Measurements from ENCODE around the gene CST8.
"Not testable (repeated sequence)": the region's sequence is repeated elsewhere in the genome, so short reads cannot be mapped to it uniquely, and the experiment has no call there.

The CST8 gene

DNA sequence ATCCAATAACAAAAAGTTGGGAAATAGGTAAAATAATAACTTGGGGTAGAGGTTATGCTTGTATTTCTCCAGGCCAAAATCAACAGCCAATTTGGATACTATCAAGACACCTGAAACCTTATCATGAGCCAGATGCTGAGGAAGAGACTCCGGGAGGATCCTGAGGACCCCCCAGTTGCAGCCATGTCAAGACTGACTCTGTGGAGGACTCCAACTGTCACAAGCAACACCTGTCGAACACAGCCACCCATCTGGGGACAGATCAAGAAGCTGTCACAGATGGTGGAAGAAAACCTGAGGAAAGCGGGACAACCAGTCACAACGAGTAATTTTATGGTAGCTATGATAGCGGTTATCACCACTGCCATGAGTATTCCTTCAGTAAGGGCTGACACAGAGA is 18.6 kb upstream of the CST8 start:
- intact Hi-C loops (cut with DNase I); DNase-seq: not testable (repeated sequence)

DNA sequence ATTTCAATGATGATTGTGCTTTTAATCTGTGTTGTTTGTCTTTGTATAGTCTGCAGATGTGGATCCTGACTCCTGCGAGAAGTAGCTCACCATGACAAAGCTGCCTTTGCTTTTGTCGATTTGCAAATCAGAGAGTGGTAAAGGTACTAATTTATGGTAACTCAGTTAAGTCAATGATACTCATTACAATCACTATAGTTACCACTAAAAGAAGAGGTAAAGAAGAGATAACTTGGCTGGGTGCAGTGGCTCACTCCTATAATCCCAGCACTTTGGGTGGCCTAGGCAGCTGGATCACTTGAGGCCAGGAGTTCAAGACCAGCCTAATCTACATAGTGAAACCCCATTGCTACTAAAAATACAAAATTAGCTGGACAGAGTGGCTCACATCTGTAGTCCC is 17.6 kb upstream of the CST8 start:
- intact Hi-C loops (cut with DNase I); DNase-seq: not testable (repeated sequence)

DNA sequence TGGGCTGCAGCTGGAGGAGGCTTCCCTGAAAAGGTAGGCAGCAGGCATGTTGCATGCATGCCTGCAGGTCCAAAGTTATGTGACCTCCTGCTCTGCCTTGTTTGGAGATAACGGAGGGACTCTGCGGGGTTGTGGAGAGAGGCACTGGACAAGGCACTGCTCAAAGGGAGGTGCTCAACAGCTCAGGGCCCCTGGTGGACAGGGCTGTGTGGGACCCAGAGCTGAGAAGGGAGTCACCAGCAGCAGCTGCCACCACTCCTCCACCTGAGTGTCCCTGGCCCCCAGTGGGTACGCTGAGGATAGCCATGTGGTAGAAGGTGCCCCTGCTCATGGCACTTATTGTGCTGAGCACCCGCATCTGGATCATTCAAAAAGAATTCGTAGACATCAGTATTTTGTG is 15.5 kb upstream of the CST8 start:
- intact Hi-C loops (cut with DNase I) = no loop called here

DNA sequence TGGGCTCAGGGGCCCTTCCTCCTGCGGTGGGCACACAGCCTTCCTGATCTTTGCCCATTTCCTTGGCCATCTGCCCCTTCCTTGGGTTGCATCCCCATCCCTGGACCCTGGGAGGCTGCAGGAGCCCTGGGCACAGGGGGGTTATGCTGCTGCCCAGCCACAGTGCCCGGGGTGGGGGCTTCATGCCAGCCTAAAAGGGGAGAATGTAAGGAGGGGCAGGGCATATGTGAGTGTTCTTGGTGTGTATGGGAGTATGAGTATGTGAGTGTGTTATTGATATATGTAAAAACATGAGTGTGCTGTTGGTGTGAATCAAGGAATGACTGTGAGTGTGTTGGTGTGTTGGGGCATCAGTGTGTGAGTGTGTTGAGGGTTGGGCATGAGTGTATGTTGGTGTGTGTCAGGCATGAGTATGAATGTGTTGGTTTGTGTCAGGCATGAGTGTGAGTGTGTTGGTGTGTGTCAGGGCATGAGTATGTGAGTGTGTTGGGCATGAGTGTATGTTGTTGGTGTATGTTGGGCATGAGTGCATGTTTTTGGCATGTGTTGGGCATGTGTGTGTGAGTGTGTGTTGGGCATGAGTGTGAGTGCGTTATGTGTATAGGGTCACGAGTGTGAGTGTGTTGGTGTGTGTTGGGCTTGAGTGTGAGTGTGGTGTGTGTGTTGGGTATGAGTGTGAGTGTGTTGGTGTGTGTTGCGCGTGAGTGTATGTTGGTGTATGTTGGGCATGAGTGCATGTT is 14.7 kb upstream of the CST8 start:
- no peak for DNase-seq
- intact Hi-C loops (cut with DNase I) = no loop called here

More for the DNA sequence above, 15.5 kb upstream of the CST8 start:
- DNase-seq = no peak

DNA sequence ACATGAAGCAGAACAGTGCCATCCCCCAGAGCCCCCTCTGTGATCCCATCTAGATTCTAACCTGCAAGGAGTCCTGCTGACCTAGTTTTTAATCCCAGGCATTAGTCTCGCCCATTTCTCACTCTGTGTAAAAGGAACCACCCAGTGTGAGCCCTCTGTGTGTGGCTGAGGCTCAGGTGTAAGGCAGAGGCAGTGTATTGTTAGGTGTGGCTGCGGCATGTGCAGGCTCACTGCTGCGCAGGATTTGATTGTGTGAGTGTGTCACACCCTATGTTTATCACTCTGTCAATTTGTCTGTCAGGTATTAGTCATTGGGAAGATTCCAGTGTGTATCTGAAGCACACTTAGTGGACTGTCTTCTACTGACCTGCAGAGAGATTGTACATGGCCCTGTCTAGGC is 13.7 kb upstream of the CST8 start:
- no peak for DNase-seq
- intact Hi-C loops (cut with DNase I) = no loop called here

DNA sequence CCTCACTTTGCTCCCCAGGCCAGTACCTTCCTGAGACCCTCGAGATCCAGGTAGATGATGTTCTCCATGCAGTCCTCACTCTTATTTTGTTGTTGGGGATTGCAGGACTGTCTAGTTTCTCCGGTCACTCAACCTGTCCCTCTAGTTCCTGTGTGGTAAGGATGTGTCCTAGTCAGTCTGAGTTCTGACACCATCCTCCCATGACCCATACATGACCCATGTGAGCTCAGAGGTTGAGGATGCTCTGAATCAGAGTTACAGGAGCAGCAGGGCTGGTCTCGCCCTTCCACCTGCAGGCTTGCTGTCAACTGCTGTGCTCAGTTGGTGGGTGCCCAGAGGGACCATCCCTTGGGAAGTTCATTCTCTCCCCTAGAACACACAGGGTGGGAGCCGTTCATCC is 11.9 kb upstream of the CST8 start:
- no peak for DNase-seq
- intact Hi-C loops (cut with DNase I) = no loop called here

DNA sequence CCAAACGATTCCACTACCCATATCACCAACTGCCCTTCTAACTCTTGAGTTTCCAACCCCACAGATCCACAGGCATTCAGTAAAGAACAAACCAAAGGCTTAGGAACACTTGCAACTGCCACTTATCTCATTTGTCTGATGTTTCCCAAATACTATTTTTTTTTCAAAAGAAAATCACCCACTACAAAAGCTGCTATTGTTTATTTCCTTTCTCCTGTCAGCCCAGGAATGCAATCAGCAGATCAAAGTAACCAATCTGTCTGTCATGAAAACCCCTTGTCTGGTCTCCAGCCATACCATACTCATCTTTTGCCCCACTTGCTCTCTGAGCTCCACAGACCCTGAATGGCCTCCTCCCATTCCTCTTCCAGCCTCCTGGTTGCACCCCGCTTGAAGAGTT is 8.8 kb upstream of the CST8 start:
- intact Hi-C loops (cut with DNase I) = no loop called here
- DNase-seq = no peak

DNA sequence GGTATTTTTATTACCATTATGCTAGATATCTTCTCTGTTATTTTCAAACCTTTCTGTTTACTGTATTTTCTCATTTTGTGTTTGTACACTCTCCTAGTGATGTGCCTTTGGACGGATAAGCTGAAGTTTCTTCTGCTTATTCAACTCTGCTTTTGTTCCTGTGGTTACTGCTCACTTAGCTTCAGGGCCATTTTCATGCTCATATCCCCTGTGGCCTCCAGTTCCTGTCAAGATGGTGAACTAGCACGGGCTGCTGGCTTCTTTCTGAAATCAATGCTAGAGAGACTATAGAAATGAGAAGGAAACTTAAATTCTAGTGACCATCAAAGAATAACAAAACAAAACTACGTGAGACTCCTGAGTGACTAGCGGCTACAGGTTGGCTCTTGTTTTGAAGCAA is 6.8 kb upstream of the CST8 start:
- intact Hi-C loops (cut with DNase I) = no loop called here
- DNase-seq = no peak

DNA sequence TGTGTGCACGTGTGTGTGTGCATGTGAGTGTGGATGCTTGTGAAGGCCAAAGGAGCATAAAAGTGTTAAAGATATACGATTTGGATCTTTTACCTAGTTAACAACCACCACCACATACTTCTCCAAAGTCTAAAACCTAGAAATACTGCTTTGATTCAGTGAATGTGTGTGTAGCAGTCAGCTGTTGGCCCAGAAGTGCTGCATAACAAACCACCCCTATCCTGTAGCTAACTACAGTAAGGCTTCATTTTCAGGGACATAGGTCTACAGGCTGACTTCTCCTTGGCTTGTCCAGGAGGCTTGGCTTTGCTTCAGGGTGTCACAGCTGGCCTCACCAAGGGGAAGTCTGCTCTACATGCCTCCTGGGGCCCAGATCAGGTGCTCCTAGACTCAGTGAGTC is 2.4 kb upstream of the CST8 start:
- intact Hi-C loops (cut with DNase I) = no loop called here
- no peak for DNase-seq

DNA sequence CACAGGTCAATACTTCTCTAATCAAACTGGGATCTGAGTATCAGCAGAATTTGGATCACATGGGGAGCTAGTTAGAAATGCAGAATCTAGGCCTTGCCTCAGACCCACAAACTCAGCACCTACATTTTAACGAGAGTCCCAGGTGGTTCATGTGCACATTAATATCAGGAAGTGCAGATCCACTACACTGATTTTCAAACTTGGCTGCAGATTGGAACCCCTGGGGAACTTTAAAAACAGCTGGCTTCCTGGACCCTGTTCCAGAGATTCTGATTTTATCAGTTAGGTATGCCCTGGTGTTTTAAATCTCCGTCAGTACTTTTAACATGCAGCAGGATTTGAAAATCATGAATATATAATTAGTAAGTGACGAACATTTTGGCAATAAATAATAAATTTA is 1.9 kb upstream of the CST8 start:
- DNase-seq = no peak
- intact Hi-C loops (cut with DNase I) = no loop called here

DNA sequence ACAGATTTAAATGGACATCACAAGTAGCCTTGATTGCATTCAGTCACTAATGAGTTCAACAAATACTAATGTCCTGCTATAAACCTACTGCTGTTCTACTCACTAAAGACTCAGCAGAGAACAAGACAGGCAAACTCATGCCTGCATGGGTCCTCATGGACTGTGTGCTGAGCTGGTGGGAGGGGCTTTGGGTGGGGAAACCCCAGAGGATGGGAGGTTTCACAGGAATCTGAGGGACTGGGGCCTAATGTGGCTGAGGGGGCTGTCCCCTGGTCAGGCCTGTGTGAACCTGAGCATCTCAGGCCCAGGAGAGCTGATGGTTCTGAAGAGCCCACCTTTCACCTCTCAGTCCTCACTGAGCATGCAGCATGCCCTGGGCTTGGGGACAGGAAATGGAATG is 1.4 kb downstream of the CST8 start:
- DNase-seq = no peak
- intact Hi-C loops (cut with DNase I) = no loop called here

DNA sequence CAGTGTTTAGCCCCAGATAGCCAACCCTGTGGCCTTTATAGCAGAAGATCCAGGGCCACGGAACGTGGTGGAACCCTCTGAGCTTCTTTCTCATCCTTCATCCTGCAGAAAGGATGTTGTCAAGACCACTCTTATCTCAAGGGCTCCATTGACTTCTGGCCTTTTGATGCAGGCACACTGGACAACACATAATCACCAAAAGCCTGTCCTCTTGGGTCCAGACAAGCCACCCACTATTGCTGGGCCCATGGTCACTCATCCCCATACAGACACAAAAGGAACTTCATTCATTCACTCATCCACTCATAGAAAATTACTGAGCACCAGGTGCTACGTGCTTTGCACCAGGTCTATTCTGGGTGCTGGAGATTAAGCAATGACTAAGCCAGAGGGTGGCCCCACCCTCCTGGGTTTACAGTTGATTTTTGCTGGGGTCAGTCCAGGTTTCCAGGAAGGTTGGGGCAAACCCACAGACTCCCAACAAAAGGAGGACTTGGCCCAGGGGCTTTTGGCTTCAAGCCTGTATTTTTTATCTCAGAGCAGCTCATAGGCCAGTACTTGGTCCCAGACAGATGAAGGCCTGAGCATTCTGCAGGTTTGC is 2.4 kb downstream of the CST8 start:
- DNase-seq = no peak
- intact Hi-C loops (cut with DNase I) = no loop called here

DNA sequence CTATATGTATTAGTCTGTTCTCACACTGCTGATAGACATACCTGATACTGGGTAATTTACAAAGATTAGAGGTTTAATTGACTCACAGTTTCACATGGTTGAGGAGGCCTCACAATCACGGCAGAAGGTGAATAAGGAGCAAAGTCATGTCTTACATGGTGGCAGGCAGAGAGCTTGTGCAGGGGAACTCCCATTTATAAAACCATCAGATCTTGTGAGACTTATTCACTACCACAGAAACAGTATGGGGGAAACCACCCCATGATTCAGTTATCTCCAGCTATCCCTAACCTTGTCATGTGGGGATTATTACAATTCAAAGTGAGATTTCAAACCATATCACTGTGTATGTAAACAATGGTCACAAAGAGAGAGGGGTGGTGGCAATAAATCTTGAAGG is 6.6 kb downstream of the CST8 start:
- intact Hi-C loops (cut with DNase I) = no loop called here
- no peak for DNase-seq

DNA sequence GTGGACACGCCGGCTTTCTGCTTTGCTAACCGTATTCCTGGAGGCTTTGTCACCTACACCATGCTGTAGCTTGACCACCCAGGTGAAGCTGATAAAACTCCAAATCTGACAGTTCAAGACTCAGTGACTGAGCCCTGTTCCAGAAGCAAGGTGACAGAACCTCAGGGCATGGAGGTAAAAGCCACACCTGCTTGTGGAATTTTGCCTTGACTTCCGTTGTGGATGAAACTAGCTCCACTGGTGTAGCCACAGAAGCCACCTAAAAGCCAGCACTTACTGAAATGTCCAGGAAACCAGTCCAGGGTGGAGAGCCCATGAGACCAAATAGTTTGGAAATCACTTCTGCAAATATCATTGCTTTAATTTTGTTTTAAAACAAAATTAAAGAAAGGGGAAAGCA is 11.0 kb downstream of the CST8 start:
- DNase-seq = no peak
- intact Hi-C loops (cut with DNase I) = no loop called here

DNA sequence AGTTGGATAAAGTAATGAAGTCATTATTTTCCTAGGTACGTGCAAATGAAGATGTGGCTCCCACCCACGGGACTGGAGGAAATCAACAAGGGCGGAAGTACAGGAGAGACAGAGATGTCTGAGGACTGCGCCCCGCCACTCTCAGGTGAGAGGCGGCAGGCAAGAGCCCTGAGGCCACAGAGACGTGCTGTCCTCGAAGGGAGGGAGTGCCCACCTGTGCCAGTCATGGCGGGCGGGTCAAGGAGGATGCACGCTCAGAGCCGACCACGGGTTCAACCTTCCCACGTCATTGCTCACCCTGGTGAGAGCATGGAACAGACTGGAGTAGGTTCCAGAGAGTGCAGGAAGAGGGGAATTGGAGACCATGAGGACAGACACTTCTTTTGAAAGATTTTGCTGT is 12.7 kb downstream of the CST8 start:
- intact Hi-C loops (cut with DNase I) = no loop called here
- no peak for DNase-seq

DNA sequence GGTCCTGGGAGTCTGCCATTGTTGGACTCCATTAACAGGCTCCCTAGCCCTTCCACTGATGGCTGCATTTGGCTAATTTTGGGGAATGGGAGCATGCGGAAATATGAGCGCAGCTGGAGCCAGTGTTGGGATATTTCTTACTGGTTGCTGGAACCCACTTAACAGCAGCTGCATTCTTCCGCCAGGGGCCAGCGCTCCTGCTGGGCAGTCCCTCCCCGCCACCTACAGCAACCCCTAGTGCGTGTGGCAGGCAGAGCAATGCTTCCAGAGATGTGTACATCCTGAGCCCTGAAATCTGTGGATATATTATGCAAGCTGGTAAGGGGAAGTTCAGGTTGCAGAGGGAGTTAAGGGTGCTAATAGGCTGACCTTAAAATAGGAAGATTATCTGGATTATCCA is 16.4 kb downstream of the CST8 start:
- intact Hi-C loops (cut with DNase I) = no loop called here
- DNase-seq = no peak

DNA sequence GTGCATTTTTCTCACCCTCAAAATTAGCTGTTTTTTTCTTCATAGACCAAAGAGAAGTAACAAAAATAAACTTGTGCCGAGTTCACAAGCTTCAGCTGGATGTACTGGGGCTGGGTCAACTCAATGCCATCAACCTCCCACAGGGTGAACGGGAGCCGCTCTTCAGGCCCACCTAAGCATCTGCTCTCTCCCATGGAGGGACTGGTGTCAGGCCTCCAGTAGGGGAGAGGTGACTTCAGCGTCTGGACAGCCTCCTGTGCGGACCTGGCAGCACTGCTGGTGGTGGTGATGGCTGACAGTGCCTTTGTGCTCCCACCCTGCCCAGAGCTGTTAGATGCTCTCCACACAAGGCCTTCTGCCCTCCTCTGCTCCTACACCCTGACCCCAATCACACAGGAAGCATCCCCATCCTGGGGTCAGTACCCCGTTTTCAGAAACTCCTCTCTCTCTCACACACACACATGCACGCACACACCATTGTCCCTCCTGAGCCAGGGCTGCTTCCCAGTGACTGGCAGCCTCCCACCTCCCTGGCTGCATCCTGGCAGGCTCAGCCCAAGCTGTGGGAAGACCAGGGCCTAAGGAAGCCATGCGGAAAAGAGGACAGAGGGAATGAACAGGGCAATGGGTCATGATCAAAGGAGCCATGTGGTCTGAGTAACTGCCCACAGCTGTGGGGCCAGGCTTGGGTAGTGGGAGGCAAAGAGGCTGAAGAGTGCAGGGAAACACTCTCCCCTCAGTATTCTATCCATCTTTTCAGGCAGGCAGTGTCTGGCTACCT is 17.7 kb downstream of the CST8 start:
- intact Hi-C loops (cut with DNase I) = no loop called here
- no peak for DNase-seq

DNA sequence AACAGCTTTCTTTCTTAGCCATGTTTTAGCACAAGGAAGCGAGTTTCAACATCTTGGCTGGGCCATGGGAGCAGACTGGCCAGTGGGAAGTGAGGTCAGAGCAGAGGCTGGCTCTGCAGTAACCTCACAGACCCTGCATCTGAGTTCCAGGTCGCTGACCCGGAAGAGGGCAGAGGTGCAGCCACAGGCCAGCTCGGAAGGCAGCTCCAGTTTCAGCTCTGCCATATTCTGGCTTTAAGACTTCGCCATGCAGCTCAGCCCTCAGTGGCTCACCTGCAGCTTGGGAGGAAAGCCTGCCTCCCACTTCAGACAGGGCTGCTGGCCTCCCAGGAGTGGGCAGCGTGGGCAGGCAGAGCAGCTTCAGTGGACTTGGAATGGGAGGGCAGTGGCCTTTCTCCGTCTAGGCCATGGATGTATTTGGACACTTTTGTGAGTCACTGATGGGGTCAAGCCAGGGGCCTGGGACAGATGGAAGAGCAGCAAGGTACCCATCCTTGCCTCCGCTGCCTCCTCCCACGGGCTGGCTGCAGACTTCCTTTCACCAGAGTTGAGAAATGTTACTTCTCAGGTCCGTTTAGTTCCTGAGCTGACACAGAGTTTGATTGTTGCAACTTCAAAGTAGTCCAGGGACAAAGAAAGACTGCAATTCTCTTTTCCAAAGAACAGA is 18.5 kb downstream of the CST8 start:
- no peak for DNase-seq
- intact Hi-C loops (cut with DNase I) = no loop called here

DNA sequence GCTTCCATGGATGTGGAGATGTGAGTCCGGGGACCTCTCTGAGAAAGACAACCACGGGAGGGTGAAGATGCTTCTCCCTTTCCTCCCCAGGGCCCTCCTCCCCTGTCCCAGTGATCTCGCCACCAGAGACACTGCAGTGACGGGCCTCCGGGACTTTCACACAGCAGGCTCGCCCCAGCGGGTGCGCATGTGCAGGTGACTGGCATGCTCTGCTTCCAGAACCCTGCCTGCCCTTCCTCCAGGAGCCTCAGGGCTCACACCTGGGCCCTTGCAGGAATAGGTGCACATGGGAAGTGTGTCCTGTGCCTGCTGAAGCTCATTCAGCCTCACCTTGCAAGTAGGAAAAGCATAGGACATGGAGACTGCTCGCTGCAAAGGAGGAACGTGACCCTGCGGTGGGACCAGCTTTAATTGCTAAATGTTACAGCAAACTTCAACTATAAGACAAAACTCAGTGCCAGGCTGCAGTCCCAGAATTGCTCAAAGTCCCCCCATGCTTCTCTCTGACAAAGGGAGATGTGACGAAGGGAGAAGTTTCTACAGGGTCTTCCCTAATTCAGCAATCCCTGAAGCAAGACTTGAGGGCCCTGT is 19.2 kb downstream of the CST8 start:
- DNase-seq = no peak
- intact Hi-C loops (cut with DNase I) = no loop called here

DNA sequence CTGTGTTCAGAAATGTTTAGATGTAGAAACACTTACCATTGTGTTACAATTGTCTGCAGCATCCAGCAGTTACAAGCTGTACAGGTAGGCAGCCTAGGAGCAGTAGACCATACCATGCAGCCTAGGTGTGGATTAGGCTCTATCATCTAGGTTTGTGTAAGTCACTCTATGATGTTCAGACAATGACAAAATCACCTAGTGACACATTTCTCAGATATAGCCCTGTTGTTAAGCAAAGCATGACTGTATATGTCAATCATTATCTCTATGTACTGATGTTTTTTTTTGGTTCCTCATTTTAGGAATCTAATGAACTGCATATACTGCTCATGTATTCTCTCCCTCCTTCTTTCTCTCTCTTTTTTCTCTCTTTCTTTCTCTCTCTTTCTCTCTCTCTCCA is 22.2 kb downstream of the CST8 start:
- intact Hi-C loops (cut with DNase I) = no loop called here
- DNase-seq = no peak
